ENCODE data around the gene SRRM2. TPM values are rescaled to one million over a fixed set of nuclear protein-coding genes. Genes with fewer than 3 reads are reported as not detected.

The SRRM2 gene
- total RNA-seq = 39.0 and 118 TPM in 2 replicates

DNA sequence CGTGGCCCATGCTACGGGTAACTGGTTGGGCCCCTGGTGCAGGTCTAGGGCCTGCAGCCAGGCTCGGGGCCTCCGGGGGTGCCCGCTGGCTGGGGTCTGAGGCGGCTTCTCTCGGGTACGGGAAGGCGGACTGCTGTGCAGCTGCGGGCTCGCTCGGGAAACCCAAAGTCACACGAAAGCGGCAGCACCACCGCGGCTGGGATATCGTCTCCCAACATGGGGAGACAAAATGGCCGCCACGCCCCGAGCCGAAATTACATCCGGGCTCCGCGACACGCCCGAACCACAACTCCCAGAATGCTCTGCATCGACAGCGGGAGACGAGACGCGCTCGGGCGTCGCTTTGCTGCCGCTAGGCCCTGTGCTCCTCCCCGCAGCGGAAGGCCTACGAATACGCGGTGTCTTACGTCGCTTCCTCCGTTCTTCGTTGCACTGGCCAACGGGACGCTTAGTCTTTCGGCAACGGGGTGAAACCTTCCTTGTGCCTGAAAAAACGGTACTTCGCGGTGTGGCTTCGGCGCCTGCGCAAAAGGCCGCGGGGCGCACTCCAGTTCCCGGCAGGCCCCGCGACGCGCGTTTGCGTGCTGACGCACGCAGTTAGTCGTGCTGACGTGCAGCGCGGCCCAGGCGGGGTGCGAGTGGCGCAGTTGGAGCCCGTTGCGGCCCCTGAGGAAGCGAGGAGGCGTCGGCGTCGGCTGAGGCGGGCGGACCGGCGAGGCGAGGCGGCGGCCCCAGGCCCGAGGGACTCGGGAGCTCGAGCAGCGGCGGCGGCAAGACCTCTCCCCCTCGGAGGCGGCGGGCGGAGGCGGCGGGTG, at the start of gene SRRM2:
Gene SRRM2 (plus strand): TSS at position 604 of the 815 bp plus-strand sequence. CDS start 3,727 bp downstream, outside the sequence.

DNA sequence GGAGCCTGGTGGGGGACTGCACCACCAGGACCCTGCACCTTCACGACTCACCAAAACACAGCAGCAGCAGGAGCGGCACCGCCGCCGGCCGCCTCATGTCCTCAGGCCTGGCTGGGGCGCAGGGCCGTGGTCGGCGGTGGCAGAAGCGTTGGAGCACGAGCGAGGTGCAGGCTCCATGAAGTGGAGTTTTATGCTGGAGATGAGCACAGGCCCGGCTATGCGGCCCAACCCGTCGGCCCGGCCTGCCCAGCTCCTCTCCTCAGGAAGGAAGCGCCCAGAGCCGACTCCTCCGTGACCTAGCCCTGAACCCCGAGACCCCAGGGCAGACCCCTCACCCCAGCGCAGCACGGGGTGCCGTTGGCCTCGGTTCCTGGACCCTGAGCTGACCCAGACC, 32.4 kb upstream of the SRRM2 start, which contains the start of gene PRSS27:
Gene PRSS27 (minus strand): TSS at position 161 of the 394 bp plus-strand sequence. CDS start 64 bp downstream, at position 97.

DNA sequence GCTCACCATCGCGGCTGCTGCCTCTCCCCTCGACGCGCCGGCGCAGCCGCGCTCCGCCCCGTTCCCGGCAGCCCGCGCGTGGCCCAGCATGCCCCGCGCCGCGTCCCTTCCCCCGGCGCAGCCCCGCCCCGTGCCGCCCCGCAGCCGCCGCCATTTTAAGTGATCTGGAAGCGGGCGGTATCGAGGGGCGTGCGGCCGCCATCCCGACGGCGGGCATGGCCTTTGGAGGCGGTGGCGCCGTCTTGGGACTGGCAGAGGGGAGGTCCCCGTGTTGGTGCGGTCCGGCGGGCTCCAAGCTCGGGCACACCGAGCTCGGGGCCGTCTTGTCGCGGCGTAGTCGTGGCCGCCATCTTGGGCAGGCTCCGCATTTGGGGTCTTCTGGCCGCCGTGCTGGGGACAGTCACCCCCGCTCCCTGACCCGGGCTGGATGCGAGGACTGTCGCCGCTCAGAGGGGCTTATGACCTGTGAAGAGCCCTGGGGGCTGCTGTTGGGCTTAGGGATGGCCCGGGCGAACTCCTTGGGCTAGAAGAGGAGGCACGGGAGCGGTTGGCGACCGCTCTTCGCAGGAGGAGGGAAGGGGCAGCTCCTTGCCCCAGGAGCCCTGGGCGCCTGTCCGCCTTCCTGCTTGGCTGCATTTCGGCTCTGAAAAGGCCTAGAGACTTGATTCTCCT, 24.9 kb downstream of the SRRM2 start, which contains the start of gene ELOB:
Gene ELOB (minus strand): TSS at position 50 of the 672 bp plus-strand sequence. CDS start 41 bp downstream, at position 9.

DNA sequence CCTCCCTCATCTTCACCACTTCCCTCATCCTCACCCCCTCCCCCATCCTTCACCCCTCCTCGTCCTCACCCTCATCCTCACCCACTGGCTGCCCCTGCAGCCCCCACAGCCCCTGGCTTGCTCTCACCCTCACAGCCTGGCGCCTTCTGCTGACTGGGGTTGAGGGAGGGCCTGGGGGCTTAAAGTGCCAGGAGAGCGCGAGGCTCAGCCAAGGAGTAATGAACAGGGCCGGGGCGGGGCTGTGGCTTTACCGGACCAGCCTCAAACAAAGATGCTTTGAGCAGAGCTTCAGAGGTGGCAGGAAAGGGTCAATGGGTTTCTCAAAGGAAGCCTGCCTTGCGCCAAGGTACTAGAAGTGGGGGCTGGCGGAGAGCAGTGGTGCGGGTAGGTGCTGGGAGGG, 35.0 kb downstream of the SRRM2 start, which contains the start of gene PRSS33:
Gene PRSS33 (minus strand): TSS at position 155 of the 400 bp plus-strand sequence. CDS start 1,013 bp downstream, outside the sequence.

DNA sequence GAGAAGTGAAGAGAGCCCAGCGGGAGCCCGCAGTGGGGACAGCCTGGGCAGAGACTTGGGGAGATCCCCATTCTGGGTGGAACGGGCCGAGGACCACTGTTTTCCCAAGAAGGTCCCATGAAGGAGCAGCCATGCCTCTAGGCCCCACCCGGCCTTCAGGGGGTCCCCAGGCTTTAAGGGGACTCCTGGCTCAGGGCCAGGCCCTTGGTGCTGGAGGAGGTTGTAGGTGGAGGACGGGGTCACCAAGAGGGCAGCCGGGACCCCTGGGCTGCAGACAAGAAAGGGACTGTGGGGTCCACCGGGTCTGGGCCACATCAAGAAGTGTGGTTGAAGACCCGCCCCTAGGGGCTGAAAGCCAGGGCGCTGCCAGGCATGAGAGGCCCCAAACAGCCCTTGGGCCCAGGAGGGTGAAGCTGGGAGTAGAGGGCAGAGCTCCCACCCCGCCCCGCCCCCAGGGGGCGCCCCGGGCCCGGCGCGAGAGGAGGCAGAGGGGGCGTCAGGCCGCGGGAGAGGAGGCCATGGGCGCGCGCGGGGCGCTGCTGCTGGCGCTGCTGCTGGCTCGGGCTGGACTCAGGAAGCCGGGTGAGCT, 64.4 kb downstream of the SRRM2 start, which contains the start of gene PRSS21:
Gene PRSS21 (plus strand): TSS at position 487 of the 589 bp plus-strand sequence. CDS start 32 bp downstream, at position 519.

Other genes with a start within 250 kb of the SRRM2 start
- 14.0 and 28.9 TPM in 2 replicates for gene ATP6V0C, start 238.7 kb upstream of the SRRM2 start, total RNA-seq
- 20.8 and 27.9 TPM in 2 replicates for gene AMDHD2, start 232.3 kb upstream of the SRRM2 start, total RNA-seq
- gene CEMP1, start 221.2 kb upstream of the SRRM2 start, total RNA-seq = 0.07 and 0.34 TPM in 2 replicates
- 16.7 and 36.2 TPM in 2 replicates for gene PDPK1, start 214.6 kb upstream of the SRRM2 start, total RNA-seq
- 37.3 and 37.5 TPM in 2 replicates for gene KCTD5, start 70.1 kb upstream of the SRRM2 start, total RNA-seq
- gene PRSS27, start 32.4 kb upstream of the SRRM2 start, total RNA-seq = 1.0 and 1.9 TPM in 2 replicates
- gene ELOB, start 24.6 kb downstream of the SRRM2 start, total RNA-seq = 180 and 232 TPM in 2 replicates
- not detected in 2 replicates for gene PRSS33, start 34.9 kb downstream of the SRRM2 start, total RNA-seq
- gene PRSS41, start 45.8 kb downstream of the SRRM2 start, total RNA-seq = not detected in 2 replicates
- 3.8 and 4.6 TPM in 2 replicates for gene PRSS21, start 64.6 kb downstream of the SRRM2 start, total RNA-seq
- 0.68 and 4.1 TPM in 2 replicates for gene ZG16B, start 77.7 kb downstream of the SRRM2 start, total RNA-seq
- 7.5 and 54.4 TPM in 2 replicates for gene PRSS22, start 105.5 kb downstream of the SRRM2 start, total RNA-seq
- gene FLYWCH2, start 130.6 kb downstream of the SRRM2 start, total RNA-seq = 52.8 and 69.7 TPM in 2 replicates
- 84.4 and 111 TPM in 2 replicates for gene FLYWCH1, start 159.3 kb downstream of the SRRM2 start, total RNA-seq
- gene KREMEN2, start 211.6 kb downstream of the SRRM2 start, total RNA-seq = 3.8 and 10.2 TPM in 2 replicates
- gene PAQR4, start 216.7 kb downstream of the SRRM2 start, total RNA-seq = 6.5 and 8.8 TPM in 2 replicates
- 0.34 and 0.50 TPM in 2 replicates for gene PKMYT1, start 227.8 kb downstream of the SRRM2 start, total RNA-seq